Transverse colon (tissue), 4 donors: ENCODE data around the gene PTPA. TPM values are rescaled to one million over a fixed set of nuclear protein-coding genes. Genes with fewer than 3 reads are reported as not detected.

ENCODE experiments used
- DNase-seq: peaks from one replicate; pipeline ENCODE4 v3.0.0-alpha.2; 2019
- H3K27ac ChIP-seq, 4 donors: fragments of 200-600 bp; sonication (generic); 2 replicates each; pipeline ENCODE4 v1.5.1; 2016 to 2018; ENCODE audit warnings: inconsistent platforms in 4 of 4
- H3K27me3 ChIP-seq: fragments of 200-600 bp; sonication (generic); 2 replicates; pipeline ENCODE4 v1.5.1; 2017; ENCODE audit warnings: inconsistent platforms
- H3K36me3 ChIP-seq, 4 donors: fragments of 200-600 bp; sonication (generic); 2 replicates each; pipeline ENCODE4 v1.5.1; 2017 to 2019; ENCODE audit warnings: inconsistent platforms in 4 of 4
- H3K4me1 ChIP-seq, 4 donors: fragments of 200-600 bp; sonication (generic); 2 replicates each; pipeline ENCODE4 v1.5.1; 2017 to 2020; ENCODE audit warnings: inconsistent platforms in 4 of 4
- H3K4me3 ChIP-seq, 4 donors: fragments of 200-600 bp; sonication (generic); 1 replicate in 1 of 4; 2 replicates in 3 of 4; pipeline versions ENCODE4 v1.5.1 to v1.6.1; 2017 to 2019; ENCODE audit warnings: inconsistent platforms in 4 of 4
- H3K9me3 ChIP-seq, 2 donors: fragments of 200-600 bp; sonication (generic); 2 replicates each; pipeline ENCODE4 v1.5.1; 2017 to 2019; ENCODE audit warnings: inconsistent platforms in 2 of 2
- EP300 ChIP-seq: sonication (generic); formaldehyde crosslinking; IDR thresholded peaks from one replicate; pipeline ENCODE4 v1.6.1; 2017; ENCODE audit warnings: antibody characterized with exemption, low read depth
- POLR2A ChIP-seq: fragments of 450-650 bp; IDR thresholded peaks from one replicate; pipeline ENCODE4 v1.6.1; 2016; ENCODE audit warnings: antibody characterized with exemption, mild to moderate bottlenecking, moderate library complexity
- POLR2AphosphoS5 ChIP-seq, 3 donors: sonication (generic); formaldehyde crosslinking; IDR thresholded peaks; one replicate each; pipeline ENCODE4 v1.6.1; 2016; ENCODE audit warnings: antibody characterized with exemption in 3 of 3
- WGBS, 2 donors: methylation state at CpG; one replicate each; pipeline ENCODE4 v1.1.5; 2018; ENCODE audit warnings: low coverage in 1 of 2; 5-methylcytosine and 5-hydroxymethylcytosine counted together
- in situ Hi-C, 4 donors: fragments of 200-750 bp; cut with MboI; loops; one replicate each; pipeline versions ENCODE4 v1.15.0 to v1.15.1; 2017; ENCODE audit warnings: low sequenced_read_pairs in 3 of 4, low pct_ligation_motif_present in 1 of 4, low pct_unique_long_range_greater_than_20kb in 1 of 4
- intact Hi-C: fragments of 100-400 bp; cut with DNase I; formaldehyde crosslinking; loops from one replicate; pipeline ENCODE4 v1.15.1; 2023; ENCODE audit warnings: low total_unique reads
- total RNA-seq, 4 donors: library from RNA; depleted of rRNA; stranded (reverse); fragments of >200 nt; gene quantifications; one replicate each; pipeline ENCODE4 v1.1.0, GENCODE V29; 2016
- TF ChIP-seq, protein P1 (sequence below), 5 experiments: fragments of 200-600 bp in 3 of 5; fragments of 450-650 bp in 2 of 5; sonication (generic) in 3 of 5; IDR thresholded peaks; 1 replicate in 2 of 5; 2 replicates in 3 of 5; pipeline ENCODE4 v1.5.1; 2016 to 2017; ENCODE audit warnings: antibody characterized with exemption in 5 of 5, inconsistent platforms in 3 of 5, mild to moderate bottlenecking in 2 of 5, moderate library complexity in 1 of 5

The PTPA gene
- total RNA-seq, 4 donors from 2014 or later = 37.4 to 241 (median 66.5) TPM

DNA sequence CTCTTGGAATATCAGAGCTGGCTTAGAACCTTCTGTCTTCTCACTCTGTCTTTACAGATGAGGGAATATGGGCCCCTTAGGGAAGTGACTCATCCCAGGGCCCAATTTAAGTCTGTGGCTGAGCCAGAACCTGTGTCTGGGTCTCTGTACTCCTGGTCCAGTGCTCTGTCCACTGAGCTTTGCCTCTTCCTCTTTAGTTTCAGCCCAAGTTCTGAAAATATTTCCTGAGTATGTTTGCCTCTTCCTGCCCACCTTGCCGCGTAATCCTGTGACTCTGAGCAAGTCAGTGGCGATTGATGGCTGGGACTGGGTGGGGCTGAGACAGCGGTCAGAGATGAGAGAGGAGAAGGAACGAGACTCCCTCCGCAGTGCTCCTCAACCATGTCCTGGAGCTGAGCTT is 59.0 kb downstream of the PTPA start:
- no peak for DNase-seq
- no peak overlapping the region for H3K4me3 ChIP-seq
- no peak overlapping the region for H3K27ac ChIP-seq
- no peaks in the 10 kb centered on the region for H3K9me3 ChIP-seq
- H3K4me1 ChIP-seq = peaks cover 19 to 50% (median 37%) of the 10 kb centered on the region in 4 donors
- intact Hi-C loops = loop anchor here (5.0 to 10.0 kb wide), 2 partner anchors 315 to 442 kb away; no protein-coding TSS in a partner anchor
- WGBS, 2 donors = 75% methylated on average over 6 of the region's 6 CpGs; no CpG with 5 or more reads in 1 of the 2 donors
- no peaks in the 10 kb centered on the region for H3K36me3 ChIP-seq
- TF ChIP-seq, protein P1, sequence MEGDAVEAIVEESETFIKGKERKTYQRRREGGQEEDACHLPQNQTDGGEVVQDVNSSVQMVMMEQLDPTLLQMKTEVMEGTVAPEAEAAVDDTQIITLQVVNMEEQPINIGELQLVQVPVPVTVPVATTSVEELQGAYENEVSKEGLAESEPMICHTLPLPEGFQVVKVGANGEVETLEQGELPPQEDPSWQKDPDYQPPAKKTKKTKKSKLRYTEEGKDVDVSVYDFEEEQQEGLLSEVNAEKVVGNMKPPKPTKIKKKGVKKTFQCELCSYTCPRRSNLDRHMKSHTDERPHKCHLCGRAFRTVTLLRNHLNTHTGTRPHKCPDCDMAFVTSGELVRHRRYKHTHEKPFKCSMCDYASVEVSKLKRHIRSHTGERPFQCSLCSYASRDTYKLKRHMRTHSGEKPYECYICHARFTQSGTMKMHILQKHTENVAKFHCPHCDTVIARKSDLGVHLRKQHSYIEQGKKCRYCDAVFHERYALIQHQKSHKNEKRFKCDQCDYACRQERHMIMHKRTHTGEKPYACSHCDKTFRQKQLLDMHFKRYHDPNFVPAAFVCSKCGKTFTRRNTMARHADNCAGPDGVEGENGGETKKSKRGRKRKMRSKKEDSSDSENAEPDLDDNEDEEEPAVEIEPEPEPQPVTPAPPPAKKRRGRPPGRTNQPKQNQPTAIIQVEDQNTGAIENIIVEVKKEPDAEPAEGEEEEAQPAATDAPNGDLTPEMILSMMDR (IDR thresholded peaks at IDR 0.05) = no peak
- no peak for TF ChIP-seq POLR2A
- TF ChIP-seq EP300 = no peak
- TF ChIP-seq POLR2AphosphoS5 (IDR thresholded peaks at IDR 0.05) = no peak
- in situ Hi-C loops = loop anchor here in 1 of 4 donors (10.0 kb wide), 1 partner anchor 325 kb away; no protein-coding TSS in a partner anchor
- no peaks in the 10 kb centered on the region for H3K27me3 ChIP-seq

DNA sequence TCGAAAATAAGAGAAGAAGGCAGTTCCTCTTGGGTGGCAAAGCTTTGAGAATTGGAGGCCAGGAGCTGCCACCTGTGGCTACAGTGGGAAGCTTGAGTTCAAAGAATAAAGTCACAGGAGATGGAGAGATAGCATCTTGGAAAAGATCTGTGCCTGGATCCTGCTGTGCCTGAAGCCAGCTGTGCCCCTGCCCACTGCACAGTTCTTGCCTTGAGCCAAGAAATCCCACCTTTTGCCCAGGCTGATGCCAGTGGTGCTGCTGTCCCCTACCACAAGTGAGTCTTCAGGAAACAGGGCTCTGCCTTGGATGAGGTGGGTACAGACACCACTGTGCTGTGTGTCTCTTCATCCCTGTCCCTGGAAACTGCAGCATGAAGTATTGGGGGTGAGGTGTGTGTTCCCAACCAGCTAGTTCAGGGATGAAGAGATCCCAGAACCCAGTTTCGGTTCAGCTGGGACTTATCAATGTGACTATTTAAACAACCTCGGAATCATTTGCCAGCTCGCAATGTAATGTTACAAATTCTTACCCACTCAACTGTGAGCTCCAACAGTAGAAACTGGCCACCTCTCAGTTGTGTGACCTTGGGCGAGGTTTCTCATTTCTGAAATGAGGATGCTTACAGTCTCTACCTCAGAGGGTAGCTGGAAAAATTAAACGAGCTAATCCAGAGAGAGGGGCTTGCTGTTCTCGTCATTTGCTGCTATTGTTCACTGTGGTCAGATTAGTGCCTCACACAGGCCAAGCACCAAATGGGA is 61.0 kb downstream of the PTPA start:
- TF ChIP-seq, protein P1 (IDR thresholded peaks at IDR 0.05) = no peak
- TF ChIP-seq EP300 (no peak), POLR2AphosphoS5 (IDR thresholded peaks at IDR 0.05) (no peak), POLR2A (no peak)
- Histone ChIP-seq H3K4me3 (no peak overlapping the region), H3K9me3 (no peaks in the 10 kb centered on the region), H3K4me1 (peaks cover 10 to 45% (median 30%) of the 10 kb centered on the region in 4 donors), H3K36me3 (no peaks in the 10 kb centered on the region), H3K27ac (no peak overlapping the region), H3K27me3 (no peaks in the 10 kb centered on the region)
- intact Hi-C loops = loop anchor here (5.0 to 10.0 kb wide), 2 partner anchors 313 to 440 kb away; no protein-coding TSS in a partner anchor
- DNase-seq = no peak
- 0 to 66% methylated on average over 1 to 7 of the region's 7 CpGs for WGBS, 2 donors
- in situ Hi-C loops = loop anchor here in 1 of 4 donors (10.0 kb wide), 1 partner anchor 323 kb away; no protein-coding TSS in a partner anchor

DNA sequence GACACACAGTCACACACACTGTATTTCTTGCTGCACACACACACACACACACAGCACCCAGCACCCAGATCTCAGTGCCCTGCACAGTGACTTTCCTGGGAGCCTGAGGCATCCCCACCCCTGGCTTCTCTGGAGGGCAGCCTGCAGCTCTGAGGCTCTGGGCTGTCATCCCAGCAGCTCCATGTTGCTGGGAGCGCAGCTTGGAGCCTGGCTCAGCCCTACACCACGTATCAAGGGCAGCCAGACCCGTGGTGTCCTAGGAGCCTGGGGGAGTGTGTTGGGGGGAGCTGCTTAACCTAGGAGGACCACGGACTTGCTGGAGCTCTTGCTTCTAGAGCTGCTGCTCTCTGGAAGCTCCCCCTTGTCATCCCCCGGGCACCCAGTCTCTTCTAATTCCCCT is 61.6 kb downstream of the PTPA start:
- peak overlapping the region in 1 of 4 donors; percentile 19 for H3K27ac ChIP-seq
- H3K27me3 ChIP-seq = no peaks in the 10 kb centered on the region
- H3K9me3 ChIP-seq = no peaks in the 10 kb centered on the region
- H3K4me3 ChIP-seq = no peak overlapping the region
- no peak for TF ChIP-seq POLR2AphosphoS5 (IDR thresholded peaks at IDR 0.05)
- no peak for TF ChIP-seq POLR2A
- TF ChIP-seq, protein P1 (IDR thresholded peaks at IDR 0.05) = no peak
- no peak for TF ChIP-seq EP300
- 50% methylated on average over 5 of the region's 5 CpGs; no CpG with 5 or more reads in 1 of the 2 donors for WGBS, 2 donors
- H3K36me3 ChIP-seq = no peaks in the 10 kb centered on the region
- intact Hi-C loops (loop anchor here (5.0 to 10.0 kb wide), 2 partner anchors 312 to 439 kb away; no protein-coding TSS in a partner anchor), in situ Hi-C loops (loop anchor here in 1 of 4 donors (10.0 kb wide), 1 partner anchor 322 kb away; no protein-coding TSS in a partner anchor)
- peaks cover 5 to 40% (median 24%) of the 10 kb centered on the region in 4 donors for H3K4me1 ChIP-seq
- DNase-seq = no peak
